ENCODE data around the gene BDNF.
"Not testable (repeated sequence)": the region's sequence is repeated elsewhere in the genome, so short reads cannot be mapped to it uniquely, and the experiment has no call there.

BDNF gene

DNA sequence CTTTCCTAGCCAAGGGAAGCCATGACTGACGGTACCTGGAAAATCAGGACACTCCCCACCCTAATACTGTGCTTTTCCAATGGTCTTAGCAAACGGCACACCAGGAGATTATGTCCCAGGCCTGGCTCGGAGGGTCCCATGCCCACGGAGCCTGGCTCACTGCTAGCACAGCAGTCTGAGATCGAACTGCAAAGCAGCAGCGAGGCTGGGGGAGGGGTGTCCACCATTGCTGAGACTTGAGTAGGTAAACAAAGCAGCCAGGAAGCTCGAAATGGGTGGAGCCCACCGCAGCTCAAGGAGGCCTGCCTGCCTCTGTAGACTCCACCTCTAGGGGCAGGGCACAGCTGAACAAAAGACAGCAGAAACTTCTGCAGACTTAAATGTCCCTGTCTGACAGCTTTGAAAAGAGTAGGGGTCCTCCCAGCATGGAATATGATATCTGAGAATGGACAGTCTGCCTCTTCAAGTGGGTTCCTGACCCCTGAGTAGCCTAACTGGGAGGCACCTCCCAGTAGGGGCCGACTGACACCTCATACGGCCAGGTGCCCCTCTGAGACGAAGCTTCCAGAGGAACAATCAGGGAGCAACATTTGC is 34.6 kb downstream of the BDNF start:
- not testable (repeated sequence) for DNase-seq (ENCODE audit: low spot score)

DNA sequence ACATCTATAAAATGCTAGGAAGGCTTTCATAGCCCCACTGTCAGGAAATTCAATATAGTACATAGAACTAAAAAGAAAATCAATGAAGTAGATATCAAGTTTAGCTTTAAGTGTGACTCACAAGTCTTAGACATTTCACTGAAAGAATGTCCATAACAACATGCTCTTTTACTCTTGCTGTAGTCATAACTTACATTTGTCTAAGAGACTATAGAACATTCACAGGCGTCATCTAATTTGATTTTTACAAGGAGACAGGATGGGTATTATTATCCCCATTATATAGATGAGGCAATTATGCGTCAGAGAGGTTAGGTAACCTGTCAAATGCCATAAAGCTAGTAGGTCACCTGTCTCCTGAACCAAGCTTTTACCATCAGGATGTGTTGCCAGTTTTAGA is 36.9 kb downstream of the BDNF start:
- DNase-seq (ENCODE audit: low spot score), result no peak

DNA sequence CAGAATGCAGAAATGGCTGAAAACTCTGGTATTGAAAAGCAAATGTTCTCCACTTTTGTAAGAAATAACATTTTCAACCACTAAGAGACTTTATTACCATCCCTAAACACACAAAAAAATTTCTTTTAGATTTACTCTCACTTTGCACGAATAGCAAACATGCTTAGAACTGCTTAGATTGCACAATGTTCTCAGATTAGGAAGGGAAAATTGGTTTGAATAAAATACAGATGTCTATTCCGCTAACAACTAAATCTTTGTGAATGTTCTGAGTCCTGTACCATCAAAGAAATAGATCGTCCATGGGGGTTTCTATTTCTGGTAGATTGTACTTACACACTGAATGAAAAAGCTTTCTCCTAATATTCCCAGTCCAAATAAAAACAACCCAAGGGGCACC is 40.1 kb downstream of the BDNF start:
- no peak for DNase-seq (ENCODE audit: low spot score)

DNA sequence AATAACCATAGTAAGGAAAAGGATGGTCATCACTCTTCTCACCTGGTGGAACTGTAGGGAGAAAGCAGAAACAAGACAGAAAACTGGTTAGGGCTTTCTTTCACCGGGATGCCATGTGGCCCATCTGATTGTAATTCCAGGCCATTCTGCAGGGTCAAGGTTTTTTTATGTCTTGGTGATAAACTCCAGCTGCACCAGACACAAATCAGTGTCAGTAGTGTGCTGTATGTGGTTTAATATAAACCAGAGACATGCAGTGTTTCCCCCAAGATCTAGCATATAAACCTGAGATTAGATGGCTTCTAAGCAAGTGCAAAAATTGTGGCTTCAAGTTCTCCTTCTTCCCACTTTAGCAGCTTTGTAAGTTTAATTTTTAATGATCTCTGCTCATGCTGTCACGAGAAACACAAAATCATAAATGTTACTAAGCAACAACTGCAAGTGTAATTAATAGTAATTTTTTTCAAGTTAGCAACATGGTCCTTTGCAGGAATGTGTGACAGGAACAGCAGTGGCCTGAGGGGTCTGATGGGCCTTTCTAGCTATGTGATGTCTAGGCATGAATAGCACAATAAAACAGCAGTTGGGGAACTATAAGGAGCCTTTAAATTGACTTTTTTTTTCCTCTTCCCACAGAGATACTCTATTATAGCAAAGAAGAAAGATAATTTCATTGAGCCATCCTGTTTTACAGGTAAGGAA is 41.6 kb downstream of the BDNF start:
- DNase-seq (ENCODE audit: low spot score), result no peak

DNA sequence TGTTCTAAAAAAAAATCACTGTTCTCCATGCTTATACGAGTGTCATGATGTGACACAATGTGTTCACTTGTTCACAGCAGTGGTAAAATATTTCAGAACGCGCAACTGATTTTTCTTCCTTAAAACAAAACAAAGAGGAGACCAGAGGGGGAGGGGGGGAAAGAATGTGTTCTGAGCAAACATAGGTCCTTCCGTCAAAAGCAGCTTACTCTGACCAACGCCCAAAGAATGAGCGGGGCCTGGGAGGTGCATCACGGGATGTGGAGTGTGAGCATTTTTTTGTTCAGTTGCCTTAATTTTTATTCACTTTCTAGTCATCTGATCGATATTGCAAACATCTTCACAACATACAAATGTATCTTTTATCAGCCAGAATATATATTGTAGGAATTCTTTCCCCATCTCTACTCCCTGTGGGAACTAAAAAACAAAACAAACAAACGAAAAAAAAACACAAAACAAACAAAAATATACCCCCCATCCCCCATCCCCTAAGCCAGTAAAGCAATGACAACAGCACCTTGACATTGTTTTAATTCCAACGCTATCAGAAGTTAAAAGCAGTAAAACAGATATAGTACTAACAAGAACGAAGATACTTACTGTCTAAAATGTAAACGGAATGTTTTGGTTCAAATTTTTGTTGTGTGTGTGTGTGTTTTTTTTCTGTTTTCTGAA is 43.3 kb downstream of the BDNF start:
- no peak for DNase-seq (ENCODE audit: low spot score)

DNA sequence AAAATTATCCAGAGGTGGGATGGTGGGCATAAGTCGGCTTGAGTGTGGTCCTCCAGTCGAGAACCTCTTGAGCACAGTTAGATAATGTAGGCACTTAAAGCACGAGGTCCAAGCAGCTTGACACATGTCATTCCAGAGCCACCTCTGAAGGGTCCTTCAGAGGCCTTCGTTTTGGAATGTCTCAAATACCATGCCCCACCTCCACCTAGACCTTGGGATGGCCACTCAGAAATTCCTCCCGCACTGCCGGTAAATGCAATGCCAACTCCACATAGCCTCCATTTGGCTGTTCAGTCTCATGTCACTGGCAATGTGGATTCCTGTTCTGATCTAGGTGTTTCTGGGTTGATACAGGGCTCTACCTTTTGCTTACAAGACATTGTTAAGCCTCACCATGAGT is 43.9 kb downstream of the BDNF start:
- DNase-seq (ENCODE audit: low spot score), result no peak

DNA sequence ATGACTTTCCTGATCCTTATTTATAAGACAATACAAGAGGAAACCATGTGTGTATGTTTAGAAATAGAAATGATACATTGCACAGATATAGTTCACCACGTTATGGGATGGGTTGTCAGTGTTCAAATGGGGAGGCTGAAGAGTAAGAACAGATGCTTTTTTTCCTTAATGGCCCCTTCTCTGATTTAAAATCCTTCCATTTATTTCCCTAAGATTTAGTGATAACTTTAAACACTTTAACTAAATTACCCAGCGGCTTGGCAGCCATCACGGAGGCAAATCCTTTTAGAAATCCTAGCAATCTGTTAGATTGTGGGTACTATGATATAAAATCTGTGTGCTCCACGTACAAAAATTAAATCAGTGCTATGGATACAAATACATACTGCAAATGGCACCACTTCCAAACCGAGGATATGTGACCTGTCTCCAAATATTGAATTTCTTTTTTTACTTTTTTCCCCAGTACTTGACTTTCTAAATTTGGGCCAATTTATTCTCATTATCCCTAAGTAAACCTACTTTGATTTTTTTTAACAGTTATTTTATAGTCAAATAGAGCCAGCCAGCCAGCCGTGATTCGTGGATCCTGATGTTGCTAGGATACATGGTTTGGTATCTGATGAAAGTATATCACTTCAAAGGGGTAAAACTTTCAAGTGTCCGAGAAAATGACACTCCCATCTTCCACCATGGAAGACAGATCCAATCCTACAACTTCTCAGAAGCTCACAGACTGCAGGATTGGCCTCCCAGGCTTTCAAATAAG is 46.1 kb downstream of the BDNF start:
- DNase-seq (ENCODE audit: low spot score), result no peak

DNA sequence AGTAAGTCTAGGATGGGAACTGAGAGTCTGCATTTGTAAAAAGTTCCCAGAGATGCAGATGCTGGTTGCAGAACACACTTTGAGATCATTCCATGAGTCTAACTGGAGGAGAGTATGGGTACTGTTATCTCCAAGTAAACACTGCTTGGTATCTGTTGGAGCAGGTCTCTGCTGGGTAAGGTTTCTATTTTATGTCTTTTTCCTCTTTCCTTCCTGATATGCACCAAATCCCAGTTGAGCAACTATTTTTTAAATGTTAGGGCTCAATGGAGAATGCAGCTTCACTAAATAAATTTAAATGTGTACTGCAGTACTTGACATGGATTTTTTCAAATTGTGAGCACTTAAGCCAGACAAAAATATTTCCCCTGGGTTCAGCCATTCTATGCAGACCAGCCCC is 48.5 kb downstream of the BDNF start:
- DNase-seq (ENCODE audit: low spot score), result no peak

DNA sequence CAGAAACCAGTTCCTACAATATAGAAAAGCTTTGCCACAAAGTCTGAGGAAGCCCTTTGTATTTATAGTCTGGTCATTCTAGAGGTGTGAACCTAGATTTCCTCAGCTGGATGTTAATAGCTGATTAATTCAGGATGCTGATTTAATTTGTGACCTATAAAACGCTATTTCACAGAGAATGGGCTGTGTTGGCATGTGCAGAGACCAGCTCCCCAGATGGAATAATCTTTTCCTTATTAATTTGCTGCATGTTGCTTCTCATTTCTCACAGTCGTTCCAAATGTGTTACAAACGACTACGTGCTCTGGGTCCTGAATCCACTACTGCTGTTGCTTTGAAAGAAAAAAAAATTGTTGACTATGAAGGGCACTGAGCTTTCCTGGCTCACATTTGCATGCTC is 49.3 kb downstream of the BDNF start:
- DNase-seq (ENCODE audit: low spot score), result no peak

DNA sequence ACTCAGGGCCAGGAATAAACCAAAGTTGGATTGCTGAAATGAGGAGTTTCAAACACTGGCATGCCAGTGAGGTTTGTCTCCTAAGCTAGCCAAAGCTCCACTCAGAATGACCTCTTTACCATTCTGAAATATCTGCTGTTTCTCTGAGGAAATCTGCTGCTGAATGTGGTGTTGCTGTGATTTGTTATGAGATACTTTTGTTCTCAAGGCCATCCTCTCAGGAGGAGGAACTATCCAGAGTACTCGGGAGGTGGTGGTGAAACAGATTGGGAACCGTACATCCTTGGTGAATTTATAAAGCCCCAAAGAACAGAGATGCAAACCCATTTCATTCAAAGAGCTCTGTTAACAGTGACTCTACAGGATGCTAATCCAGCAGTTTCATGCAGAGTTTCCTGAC is 50.5 kb downstream of the BDNF start:
- DNase-seq (ENCODE audit: low spot score), result no peak

DNA sequence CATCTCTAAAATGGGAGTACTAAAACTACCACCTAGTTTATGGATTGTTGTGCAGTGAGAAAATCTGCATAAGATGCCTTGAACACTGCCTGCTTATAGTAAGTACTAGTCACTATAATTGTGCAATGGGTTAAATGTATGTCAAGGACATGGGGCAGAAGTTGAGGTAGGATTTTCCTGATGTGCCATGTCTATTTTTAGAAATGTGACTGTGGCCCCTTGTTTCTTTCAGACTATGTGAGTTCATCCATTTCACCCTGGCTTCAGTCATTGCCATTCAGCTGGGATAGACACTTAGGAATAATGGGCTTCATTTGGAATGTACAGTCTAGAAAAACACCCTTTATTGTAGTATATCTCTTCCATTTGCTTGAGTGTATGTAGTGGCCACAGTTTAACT is 51.4 kb downstream of the BDNF start:
- no peak for DNase-seq (ENCODE audit: low spot score)

DNA sequence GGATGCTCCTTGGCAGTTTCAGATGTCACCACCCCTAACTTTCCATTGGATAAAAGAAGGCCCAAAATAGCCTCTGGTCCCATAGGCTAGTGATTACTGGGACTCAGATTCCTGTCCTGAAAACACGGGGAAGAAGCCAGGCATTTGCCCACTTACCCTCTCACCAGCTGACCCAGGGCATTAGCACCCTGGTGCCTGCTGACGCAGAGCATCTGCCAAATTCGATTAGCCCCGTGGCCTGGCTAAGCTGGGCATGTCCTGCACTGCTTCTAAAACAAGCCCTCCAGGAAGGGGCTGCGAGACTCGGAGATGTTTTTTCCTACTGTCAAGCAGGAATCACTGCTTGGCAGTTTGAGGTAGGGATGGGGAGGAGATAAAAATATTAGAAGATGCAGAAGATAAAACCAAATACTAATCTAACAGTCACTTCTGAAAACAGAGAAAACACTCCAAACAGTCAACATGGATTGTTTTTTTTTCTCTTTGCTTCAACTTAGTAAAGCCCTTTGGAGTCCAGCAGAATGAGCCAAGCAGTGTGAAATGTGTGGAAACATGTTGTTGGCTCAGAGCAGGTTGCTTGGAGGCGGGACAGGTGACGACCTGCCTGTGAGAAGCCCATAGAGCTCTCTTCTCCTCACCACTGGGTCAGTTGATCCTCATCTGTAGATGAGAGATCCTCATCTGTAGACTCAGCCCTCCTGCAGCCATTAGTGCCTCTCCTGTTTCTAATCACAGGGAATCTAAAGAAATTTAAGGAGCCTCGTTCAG is 54.0 kb downstream of the BDNF start:
- DNase-seq (ENCODE audit: low spot score), result no peak

DNA sequence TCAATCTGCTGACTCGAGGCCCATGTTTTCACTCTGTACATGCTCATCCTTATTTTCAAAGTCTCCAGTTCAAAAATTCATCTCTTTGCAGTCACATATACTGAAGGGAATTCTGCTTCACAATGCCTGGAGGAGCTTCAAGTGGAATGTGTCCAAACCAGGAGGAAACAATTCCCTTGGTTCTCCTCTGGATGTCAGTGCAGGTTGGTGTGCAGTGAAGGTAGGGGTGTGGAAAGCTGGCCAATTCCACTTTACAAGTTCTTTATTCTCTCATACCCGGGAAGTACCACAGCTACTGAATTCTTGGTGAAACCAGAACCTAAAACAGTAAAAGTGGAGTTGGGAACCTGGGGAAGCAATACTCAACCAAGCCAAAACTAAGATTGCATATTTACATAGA is 57.3 kb downstream of the BDNF start:
- no peak for DNase-seq (ENCODE audit: low spot score)

DNA sequence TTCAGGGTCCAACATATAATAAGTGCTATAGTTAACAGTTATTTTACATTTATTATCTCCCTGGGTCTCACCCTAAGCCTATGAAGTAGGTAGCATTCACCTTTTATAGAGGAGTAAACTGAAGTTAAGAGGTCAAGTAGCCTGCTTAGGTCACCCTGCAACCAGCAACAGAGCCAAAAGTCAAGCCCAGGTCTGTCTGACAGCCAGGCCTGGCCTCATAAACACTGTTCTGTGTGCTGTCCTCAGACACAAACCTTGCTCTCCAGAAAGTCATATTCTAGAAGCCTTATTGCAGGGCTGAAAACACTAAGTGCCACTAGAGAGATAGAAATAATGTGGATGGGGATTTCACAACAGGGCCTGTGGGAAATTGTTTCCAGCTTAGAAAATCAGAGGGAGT is 59.3 kb downstream of the BDNF start:
- DNase-seq (ENCODE audit: low spot score), result no peak

DNA sequence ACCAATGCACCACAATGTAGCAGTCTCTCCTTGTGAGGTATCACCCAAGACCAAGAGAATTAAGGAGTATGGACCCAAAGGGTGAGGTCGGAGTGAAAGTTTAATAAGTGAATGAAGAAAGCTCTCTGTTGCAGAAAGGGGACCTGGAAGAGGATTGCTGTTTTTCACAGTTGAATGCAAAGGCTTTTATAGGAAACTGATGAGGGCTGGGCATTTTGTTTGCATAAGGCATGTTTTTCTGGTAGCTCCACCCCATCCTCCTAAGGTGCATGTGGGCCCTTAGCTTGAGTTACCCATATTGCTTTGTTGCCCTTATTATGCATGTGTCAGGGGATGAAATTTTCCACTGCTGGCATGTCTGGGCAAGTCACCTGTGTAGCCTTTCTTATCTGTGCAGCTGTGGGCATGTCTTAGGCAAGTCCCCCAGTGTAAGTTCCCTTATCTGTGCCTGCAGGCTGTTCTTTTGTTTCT is 64.7 kb downstream of the BDNF start:
- no peak for DNase-seq (ENCODE audit: low spot score)

DNA sequence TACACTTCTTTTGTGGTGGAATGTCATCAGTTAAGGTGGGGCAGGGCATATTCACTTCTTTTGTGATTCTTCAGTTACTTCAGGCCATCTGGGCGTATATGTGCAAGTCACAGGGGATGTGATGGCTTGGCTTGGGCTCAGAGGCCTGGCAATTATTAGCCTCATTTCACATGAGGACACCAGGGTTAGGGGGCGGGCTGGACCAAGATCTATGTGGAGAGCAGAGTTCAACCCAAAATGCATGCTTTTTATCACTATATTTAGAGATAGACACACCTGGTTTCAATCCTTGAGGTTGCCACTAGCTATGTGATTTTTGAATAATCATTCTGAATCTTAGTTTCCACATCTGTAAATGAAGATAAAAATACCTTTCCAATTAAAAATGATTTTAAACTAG is 65.5 kb downstream of the BDNF start:
- DNase-seq (ENCODE audit: low spot score), result not testable (repeated sequence)

DNA sequence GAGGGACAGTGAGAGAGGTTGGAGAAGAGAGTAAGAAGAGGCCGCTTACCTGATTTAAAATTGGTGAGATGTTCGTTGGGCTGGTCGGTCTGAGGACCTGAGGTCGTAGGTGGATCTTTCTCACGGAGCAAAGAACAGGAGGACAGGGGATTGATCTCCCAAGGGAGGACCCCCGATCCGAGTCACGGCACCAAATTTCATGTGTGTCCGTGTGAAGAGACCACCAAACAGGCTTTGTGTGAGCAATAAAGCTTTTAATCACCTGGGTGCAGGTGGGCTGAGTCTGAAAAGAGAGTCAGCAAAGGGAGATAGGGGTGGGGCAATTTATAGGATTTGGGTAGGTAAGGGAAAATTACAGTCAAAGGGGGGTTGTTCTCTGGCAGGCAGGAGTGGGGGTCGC is 66.0 kb downstream of the BDNF start:
- DNase-seq (ENCODE audit: low spot score), result not testable (repeated sequence)

DNA sequence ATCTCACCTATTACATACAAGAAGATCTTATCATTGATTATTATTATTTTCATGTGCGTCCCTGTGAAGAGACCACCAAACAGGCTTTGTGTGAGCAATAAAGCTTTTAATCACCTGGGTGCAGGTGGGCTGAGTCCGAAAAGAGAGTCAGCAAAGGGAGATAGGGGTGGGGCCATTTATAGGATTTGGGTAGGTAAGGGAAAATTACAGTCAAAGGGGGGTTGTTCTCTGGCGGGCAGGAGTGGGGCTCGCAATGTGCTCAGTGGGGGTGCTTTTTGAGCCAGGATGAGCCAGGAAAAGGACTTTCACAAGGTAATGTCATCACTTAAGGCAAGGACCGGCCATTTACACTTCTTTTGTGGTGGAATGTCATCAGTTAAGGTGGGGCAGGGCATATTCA is 71.2 kb downstream of the BDNF start:
- DNase-seq (ENCODE audit: low spot score), result not testable (repeated sequence)

DNA sequence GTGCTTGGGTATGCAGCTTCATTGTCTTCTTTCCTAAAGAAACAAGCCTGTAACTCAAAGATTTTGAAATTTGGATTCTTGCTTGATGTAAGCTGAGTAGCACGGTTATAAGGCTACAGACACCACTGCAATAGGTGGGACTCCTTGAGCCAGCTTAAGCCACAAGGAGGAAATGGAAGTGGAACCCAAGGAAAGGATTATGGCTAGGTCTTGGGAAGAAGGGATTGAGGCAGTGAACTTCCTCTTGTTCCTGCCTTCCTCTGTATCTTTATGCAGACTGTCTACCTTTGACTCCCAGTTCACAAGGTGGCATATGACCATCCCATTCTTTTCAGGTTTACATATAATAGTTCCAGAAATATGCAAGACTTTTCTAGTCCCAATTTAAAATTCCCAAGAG is 72.3 kb downstream of the BDNF start:
- no peak for DNase-seq (ENCODE audit: low spot score)

DNA sequence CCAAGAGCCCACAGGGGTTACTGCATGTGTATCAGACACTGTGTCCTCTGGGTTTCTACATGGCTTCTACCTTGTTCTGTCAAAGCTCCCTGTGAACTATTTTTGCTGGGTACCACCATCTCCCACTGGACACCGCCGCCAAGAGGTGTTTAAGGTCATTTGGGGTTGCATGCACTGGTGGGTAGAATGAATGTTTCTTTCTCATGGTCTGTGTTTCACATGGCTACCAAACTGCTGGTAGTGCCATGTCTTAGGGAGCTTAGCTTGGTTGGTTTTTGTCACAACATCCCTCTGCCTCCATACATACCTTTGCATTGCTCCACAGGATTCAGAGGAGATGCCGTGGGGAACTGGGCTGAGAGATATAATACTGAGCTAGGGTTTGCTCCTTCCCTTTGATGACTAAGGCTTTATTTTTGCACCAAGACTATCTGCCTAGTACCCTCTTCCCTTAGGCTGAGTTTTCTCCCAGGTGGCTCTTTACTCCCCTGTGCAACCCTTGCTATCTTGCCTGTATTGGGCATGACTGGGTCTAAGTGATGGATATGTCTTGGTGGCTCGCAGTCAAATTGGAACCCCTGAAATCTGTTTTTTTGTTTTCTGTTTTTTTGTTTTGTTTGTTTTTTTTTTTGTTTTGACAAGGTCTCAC is 73.2 kb downstream of the BDNF start:
- DNase-seq (ENCODE audit: low spot score), result no peak

DNA sequence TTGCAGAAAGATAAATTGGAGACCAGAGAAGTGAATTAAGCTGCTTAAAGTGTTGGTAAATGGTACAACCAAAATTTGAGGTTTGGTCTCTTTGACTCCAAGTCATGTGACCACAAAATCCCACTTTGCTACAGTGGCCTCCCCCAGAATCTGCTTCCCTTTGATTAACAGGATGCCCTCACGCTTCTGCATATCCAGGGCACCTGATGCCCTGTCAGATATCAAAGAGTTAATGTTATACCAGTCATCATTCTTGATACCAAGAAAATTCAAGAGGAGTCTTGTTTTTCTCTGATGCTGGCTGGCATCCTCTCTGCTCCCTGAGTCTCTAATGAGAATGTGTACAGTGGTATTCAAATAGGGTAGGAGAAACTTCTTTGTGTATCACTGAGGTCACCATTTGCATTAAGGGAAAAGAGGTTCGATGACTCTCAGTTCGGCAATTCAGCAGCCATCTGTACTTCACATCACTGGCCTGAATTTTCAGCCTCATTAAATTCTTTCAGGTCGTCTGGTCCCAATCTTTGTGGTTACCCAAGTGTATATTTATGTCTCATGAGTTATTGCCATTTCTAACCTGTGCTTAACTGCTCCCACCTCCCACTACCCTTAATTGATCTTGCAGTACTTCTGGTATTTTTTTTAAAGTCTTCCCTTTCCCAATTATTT is 73.9 kb downstream of the BDNF start:
- no peak for DNase-seq (ENCODE audit: low spot score)
